ENCODE data around the gene RBM3.

The RBM3 gene

GRCh38 chrX:48584698-48585097 is 10.4 kb downstream of the RBM3 start:
- H4K91ac ChIP-seq (ENCODE audit: low read length), result no peak overlapping the region
- no peak overlapping the region for H3K18ac ChIP-seq (ENCODE audit: low read depth in 1 of 2, low read length in 2 of 2)
- H3K4me3 ChIP-seq (ENCODE audit: insufficient read depth in 1 of 2, low read depth in 1 of 2, low read length in 2 of 2), result no peak overlapping the region
- no peak overlapping the region for H2AFZ ChIP-seq (ENCODE audit: low read depth, low read length)
- H3K14ac ChIP-seq (ENCODE audit: low read length in 2 of 2), result no peak overlapping the region
- H2AK5ac ChIP-seq (ENCODE audit: low read length, severe bottlenecking), result no peak overlapping the region
- H3K79me1 ChIP-seq (replicated peaks; ENCODE audit: low read length, poor library complexity, severe bottlenecking), result no peaks in the 10 kb centered on the region
- H2BK5ac ChIP-seq (ENCODE audit: low read depth, low read length, poor library complexity, severe bottlenecking), result no peak overlapping the region
- no peak overlapping the region for H3K27ac ChIP-seq (ENCODE audit: low read length, poor library complexity, severe bottlenecking)
- no peak overlapping the region for H3K4me2 ChIP-seq (ENCODE audit: low read length, poor library complexity, severe bottlenecking)
- H3K9ac ChIP-seq (ENCODE audit: low read length), result no peak overlapping the region
- DNase-seq, result no peak
- no CpG with 5 or more reads among the region's 2 CpGs for WGBS
- peaks cover 0 to 6% of the 10 kb centered on the region in 2 experiments for H3K36me3 ChIP-seq (ENCODE audit: control insufficient read depth in 1 of 2, insufficient read depth in 2 of 2, low read depth in 1 of 2, low read length in 2 of 2)
- no peak overlapping the region for H2BK15ac ChIP-seq (ENCODE audit: low read depth, poor library complexity, severe bottlenecking)
- H4K8ac ChIP-seq (ENCODE audit: low read length), result no peak overlapping the region
- no peaks in the 10 kb centered on the region for H3K9me3 ChIP-seq (ENCODE audit: control insufficient read depth, low read length)
- no peak overlapping the region for H3K23ac ChIP-seq (ENCODE audit: low read length in 2 of 2)
- H2BK12ac ChIP-seq (ENCODE audit: low read length in 2 of 2), result no peak overlapping the region
- H3K4ac ChIP-seq (ENCODE audit: low read depth in 1 of 2, low read length in 2 of 2), result no peak overlapping the region
- H2BK120ac ChIP-seq (ENCODE audit: low read depth, low read length), result no peak overlapping the region
- no peaks in the 10 kb centered on the region for H3K4me1 ChIP-seq (ENCODE audit: control insufficient read depth, insufficient read depth, low read depth, low read length)
- H3K27me3 ChIP-seq (ENCODE audit: control insufficient read depth in 1 of 2, insufficient read depth in 1 of 2, low read length in 2 of 2), result no peaks in the 10 kb centered on the region

- no peaks in the 10 kb centered on the region for H3K79me1 ChIP-seq (replicated peaks; ENCODE audit: low read length, poor library complexity, severe bottlenecking)
- no peak for DNase-seq
- H4K8ac ChIP-seq (ENCODE audit: low read length), result peak overlapping the region; percentile 28
- no peak overlapping the region for H2AFZ ChIP-seq (ENCODE audit: low read depth, low read length)
- H2BK12ac ChIP-seq (ENCODE audit: low read length in 2 of 2), result peak overlapping the region; percentile 94 to 97
- no peaks in the 10 kb centered on the region for H3K9me3 ChIP-seq (ENCODE audit: control insufficient read depth, low read length)
- peak overlapping the region; percentile 43 for H2BK120ac ChIP-seq (ENCODE audit: low read depth, low read length)
- peak overlapping the region; percentile 94 for H4K91ac ChIP-seq (ENCODE audit: low read length)
- no peak overlapping the region for H3K9ac ChIP-seq (ENCODE audit: low read length)
- peaks cover 4% of the 10 kb centered on the region for H3K4me1 ChIP-seq (ENCODE audit: control insufficient read depth, insufficient read depth, low read depth, low read length)
- H2BK15ac ChIP-seq (ENCODE audit: low read depth, poor library complexity, severe bottlenecking), result no peak overlapping the region
- H3K18ac ChIP-seq (ENCODE audit: low read depth in 1 of 2, low read length in 2 of 2), result peak overlapping the region; percentile 70 to 92
- H3K23ac ChIP-seq (ENCODE audit: low read length in 2 of 2), result no peak overlapping the region
- H3K14ac ChIP-seq (ENCODE audit: low read length in 2 of 2), result peak overlapping the region in 1 of 2 experiments; percentile 60
- H3K27me3 ChIP-seq (ENCODE audit: control insufficient read depth in 1 of 2, insufficient read depth in 1 of 2, low read length in 2 of 2), result no peaks in the 10 kb centered on the region
- H3K4ac ChIP-seq (ENCODE audit: low read depth in 1 of 2, low read length in 2 of 2), result peak overlapping the region in 1 of 2 experiments; percentile 91
- H3K27ac ChIP-seq (ENCODE audit: low read length, poor library complexity, severe bottlenecking), result no peak overlapping the region
- H2BK5ac ChIP-seq (ENCODE audit: low read depth, low read length, poor library complexity, severe bottlenecking), result no peak overlapping the region
- H3K4me2 ChIP-seq (ENCODE audit: low read length, poor library complexity, severe bottlenecking), result no peak overlapping the region
- H2AK5ac ChIP-seq (ENCODE audit: low read length, severe bottlenecking), result no peak overlapping the region
- WGBS, result 100% methylated on average over 11 of the region's 13 CpGs
- no peak overlapping the region for H3K4me3 ChIP-seq (ENCODE audit: insufficient read depth in 1 of 2, low read depth in 1 of 2, low read length in 2 of 2)
- H3K36me3 ChIP-seq (ENCODE audit: control insufficient read depth in 1 of 2, insufficient read depth in 2 of 2, low read depth in 1 of 2, low read length in 2 of 2), result no peaks in the 10 kb centered on the region
Observed at GRCh38 chrX:48589482-48590162, 15.3 kb downstream of the RBM3 start.

- no peak overlapping the region for H3K4me3 ChIP-seq (ENCODE audit: insufficient read depth in 1 of 2, low read depth in 1 of 2, low read length in 2 of 2)
- H2AFZ ChIP-seq (ENCODE audit: low read depth, low read length), result no peak overlapping the region
- H3K9me3 ChIP-seq (ENCODE audit: control insufficient read depth, low read length), result no peaks in the 10 kb centered on the region
- H2AK5ac ChIP-seq (ENCODE audit: low read length, severe bottlenecking), result no peak overlapping the region
- H4K91ac ChIP-seq (ENCODE audit: low read length), result peak overlapping the region; percentile 94
- H3K27me3 ChIP-seq (ENCODE audit: control insufficient read depth in 1 of 2, insufficient read depth in 1 of 2, low read length in 2 of 2), result no peaks in the 10 kb centered on the region
- no peak overlapping the region for H2BK5ac ChIP-seq (ENCODE audit: low read depth, low read length, poor library complexity, severe bottlenecking)
- DNase-seq, result peak; percentile 50
- H2BK12ac ChIP-seq (ENCODE audit: low read length in 2 of 2), result peak overlapping the region; percentile 94 to 97
- no peaks in the 10 kb centered on the region for H3K36me3 ChIP-seq (ENCODE audit: control insufficient read depth in 1 of 2, insufficient read depth in 2 of 2, low read depth in 1 of 2, low read length in 2 of 2)
- H2BK15ac ChIP-seq (ENCODE audit: low read depth, poor library complexity, severe bottlenecking), result peak overlapping the region; percentile 40
- peak overlapping the region; percentile 43 for H2BK120ac ChIP-seq (ENCODE audit: low read depth, low read length)
- H3K4me1 ChIP-seq (ENCODE audit: control insufficient read depth, insufficient read depth, low read depth, low read length), result peaks cover 4% of the 10 kb centered on the region
- H3K9ac ChIP-seq (ENCODE audit: low read length), result no peak overlapping the region
- H3K14ac ChIP-seq (ENCODE audit: low read length in 2 of 2), result peak overlapping the region in 1 of 2 experiments; percentile 60
- H4K8ac ChIP-seq (ENCODE audit: low read length), result no peak overlapping the region
- no peak overlapping the region for H3K4me2 ChIP-seq (ENCODE audit: low read length, poor library complexity, severe bottlenecking)
- no peak overlapping the region for H3K27ac ChIP-seq (ENCODE audit: low read length, poor library complexity, severe bottlenecking)
- peak overlapping the region; percentile 87 to 92 for H3K18ac ChIP-seq (ENCODE audit: low read depth in 1 of 2, low read length in 2 of 2)
- H3K4ac ChIP-seq (ENCODE audit: low read depth in 1 of 2, low read length in 2 of 2), result peak overlapping the region; percentile 46 to 91
- WGBS, result 89% methylated on average over 18 of the region's 21 CpGs
- no peak overlapping the region for H3K23ac ChIP-seq (ENCODE audit: low read length in 2 of 2)
- H3K79me1 ChIP-seq (replicated peaks; ENCODE audit: low read length, poor library complexity, severe bottlenecking), result no peaks in the 10 kb centered on the region
Observed at GRCh38 chrX:48590203-48591103, 16.2 kb downstream of the RBM3 start.

GRCh38 chrX:48591255-48591791 is 17.0 kb downstream of the RBM3 start:
- Histone ChIP-seq H3K27me3 (ENCODE audit: control insufficient read depth in 1 of 2, insufficient read depth in 1 of 2, low read length in 2 of 2) (no peaks in the 10 kb centered on the region), H3K36me3 (ENCODE audit: control insufficient read depth in 1 of 2, insufficient read depth in 2 of 2, low read depth in 1 of 2, low read length in 2 of 2) (no peaks in the 10 kb centered on the region), H2AK5ac (ENCODE audit: low read length, severe bottlenecking) (peak overlapping the region; percentile 69), H3K4ac (ENCODE audit: low read depth in 1 of 2, low read length in 2 of 2) (peak overlapping the region in 1 of 2 experiments; percentile 81), H2BK120ac (ENCODE audit: low read depth, low read length) (peak overlapping the region; percentile 34), H4K8ac (ENCODE audit: low read length) (peak overlapping the region; percentile 84), H2AFZ (ENCODE audit: low read depth, low read length) (no peak overlapping the region), H3K4me2 (ENCODE audit: low read length, poor library complexity, severe bottlenecking) (no peak overlapping the region), H3K79me1 (replicated peaks; ENCODE audit: low read length, poor library complexity, severe bottlenecking) (no peaks in the 10 kb centered on the region), H2BK15ac (ENCODE audit: low read depth, poor library complexity, severe bottlenecking) (no peak overlapping the region), H3K23ac (ENCODE audit: low read length in 2 of 2) (no peak overlapping the region), H3K9me3 (ENCODE audit: control insufficient read depth, low read length) (no peaks in the 10 kb centered on the region), H3K9ac (ENCODE audit: low read length) (no peak overlapping the region), H4K91ac (ENCODE audit: low read length) (peak overlapping the region; percentile 94), H2BK12ac (ENCODE audit: low read length in 2 of 2) (peak overlapping the region; percentile 32 to 97), H3K27ac (ENCODE audit: low read length, poor library complexity, severe bottlenecking) (no peak overlapping the region), H2BK5ac (ENCODE audit: low read depth, low read length, poor library complexity, severe bottlenecking) (no peak overlapping the region), H3K14ac (ENCODE audit: low read length in 2 of 2) (no peak overlapping the region), H3K4me3 (ENCODE audit: insufficient read depth in 1 of 2, low read depth in 1 of 2, low read length in 2 of 2) (no peak overlapping the region), H3K18ac (ENCODE audit: low read depth in 1 of 2, low read length in 2 of 2) (peak overlapping the region; percentile 46 to 70), H3K4me1 (ENCODE audit: control insufficient read depth, insufficient read depth, low read depth, low read length) (peaks cover 4% of the 10 kb centered on the region)
- 7% methylated on average over 6 of the region's 9 CpGs for WGBS
- DNase-seq, result peak; percentile 93
